Measurements from ENCODE around the gene MXRA7.

DNA sequence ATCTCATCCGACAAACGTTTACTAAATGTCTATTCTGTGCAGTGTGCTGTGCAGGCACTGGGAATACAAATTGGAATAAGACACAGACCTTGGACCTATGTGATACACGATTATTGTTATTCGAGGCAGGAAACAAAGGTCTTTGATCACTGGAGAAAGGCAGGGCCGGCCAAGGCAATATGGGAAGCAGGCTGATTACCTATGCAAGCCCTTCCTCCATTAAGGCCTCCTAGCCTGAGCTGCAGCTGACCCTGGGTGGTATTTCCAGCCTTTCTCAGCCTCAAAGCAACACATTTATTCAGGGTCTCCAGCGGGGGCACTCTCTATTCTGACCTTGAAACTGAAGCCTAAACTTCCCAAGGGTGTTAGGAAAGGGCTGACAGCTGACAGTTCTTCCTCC lies 80.6 kb downstream of the MXRA7 start:
- TF ChIP-seq, protein P1, sequence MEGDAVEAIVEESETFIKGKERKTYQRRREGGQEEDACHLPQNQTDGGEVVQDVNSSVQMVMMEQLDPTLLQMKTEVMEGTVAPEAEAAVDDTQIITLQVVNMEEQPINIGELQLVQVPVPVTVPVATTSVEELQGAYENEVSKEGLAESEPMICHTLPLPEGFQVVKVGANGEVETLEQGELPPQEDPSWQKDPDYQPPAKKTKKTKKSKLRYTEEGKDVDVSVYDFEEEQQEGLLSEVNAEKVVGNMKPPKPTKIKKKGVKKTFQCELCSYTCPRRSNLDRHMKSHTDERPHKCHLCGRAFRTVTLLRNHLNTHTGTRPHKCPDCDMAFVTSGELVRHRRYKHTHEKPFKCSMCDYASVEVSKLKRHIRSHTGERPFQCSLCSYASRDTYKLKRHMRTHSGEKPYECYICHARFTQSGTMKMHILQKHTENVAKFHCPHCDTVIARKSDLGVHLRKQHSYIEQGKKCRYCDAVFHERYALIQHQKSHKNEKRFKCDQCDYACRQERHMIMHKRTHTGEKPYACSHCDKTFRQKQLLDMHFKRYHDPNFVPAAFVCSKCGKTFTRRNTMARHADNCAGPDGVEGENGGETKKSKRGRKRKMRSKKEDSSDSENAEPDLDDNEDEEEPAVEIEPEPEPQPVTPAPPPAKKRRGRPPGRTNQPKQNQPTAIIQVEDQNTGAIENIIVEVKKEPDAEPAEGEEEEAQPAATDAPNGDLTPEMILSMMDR (IDR thresholded peaks at IDR 0.05; ENCODE audit: insufficient read depth, low read length, poor library complexity, severe bottlenecking) = no peak
- TF ChIP-seq EZH2phosphoT487 (conservative IDR thresholded peaks at IDR 0.05; ENCODE audit: low read length) = no peak
